ENCODE results near the gene RFPL3.

DNA sequence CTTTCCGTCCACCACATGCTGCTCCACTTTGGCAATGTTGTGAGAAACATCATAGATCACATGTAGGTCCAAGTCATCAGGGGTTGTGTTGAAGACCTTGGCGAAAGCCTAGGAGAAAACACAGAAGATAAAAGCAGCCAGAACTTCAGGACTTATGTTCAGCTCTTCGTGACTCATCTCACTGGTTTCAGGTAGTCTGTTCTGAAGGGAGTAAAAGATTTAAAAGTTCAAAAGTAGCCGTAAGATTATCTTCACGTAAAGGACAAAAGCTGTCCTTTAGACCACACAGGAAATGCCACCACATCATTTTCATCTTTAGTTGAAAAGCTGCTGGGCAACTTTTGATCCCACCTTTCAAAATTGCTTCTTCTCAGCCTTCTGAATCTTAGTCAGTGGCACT lies 37.4 kb downstream of the RFPL3 start:
- no peak for TF ChIP-seq FOS (IDR thresholded peaks at IDR 0.05; ENCODE audit: borderline replicate concordance, insufficient read depth, low read length)
- TF ChIP-seq, protein P1, sequence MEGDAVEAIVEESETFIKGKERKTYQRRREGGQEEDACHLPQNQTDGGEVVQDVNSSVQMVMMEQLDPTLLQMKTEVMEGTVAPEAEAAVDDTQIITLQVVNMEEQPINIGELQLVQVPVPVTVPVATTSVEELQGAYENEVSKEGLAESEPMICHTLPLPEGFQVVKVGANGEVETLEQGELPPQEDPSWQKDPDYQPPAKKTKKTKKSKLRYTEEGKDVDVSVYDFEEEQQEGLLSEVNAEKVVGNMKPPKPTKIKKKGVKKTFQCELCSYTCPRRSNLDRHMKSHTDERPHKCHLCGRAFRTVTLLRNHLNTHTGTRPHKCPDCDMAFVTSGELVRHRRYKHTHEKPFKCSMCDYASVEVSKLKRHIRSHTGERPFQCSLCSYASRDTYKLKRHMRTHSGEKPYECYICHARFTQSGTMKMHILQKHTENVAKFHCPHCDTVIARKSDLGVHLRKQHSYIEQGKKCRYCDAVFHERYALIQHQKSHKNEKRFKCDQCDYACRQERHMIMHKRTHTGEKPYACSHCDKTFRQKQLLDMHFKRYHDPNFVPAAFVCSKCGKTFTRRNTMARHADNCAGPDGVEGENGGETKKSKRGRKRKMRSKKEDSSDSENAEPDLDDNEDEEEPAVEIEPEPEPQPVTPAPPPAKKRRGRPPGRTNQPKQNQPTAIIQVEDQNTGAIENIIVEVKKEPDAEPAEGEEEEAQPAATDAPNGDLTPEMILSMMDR (IDR thresholded peaks at IDR 0.05; ENCODE audit: extremely low read depth in 1 of 2, insufficient read depth in 1 of 2, low read depth in 1 of 2, low read length in 2 of 2), result no peak
- no peak for TF ChIP-seq POLR2A (IDR thresholded peaks at IDR 0.05; ENCODE audit: low read depth, low read length)
- TF ChIP-seq POLR2AphosphoS5 (IDR thresholded peaks at IDR 0.05; ENCODE audit: insufficient read depth, low read depth, low read length), result no peak
- TF ChIP-seq, protein P2, sequence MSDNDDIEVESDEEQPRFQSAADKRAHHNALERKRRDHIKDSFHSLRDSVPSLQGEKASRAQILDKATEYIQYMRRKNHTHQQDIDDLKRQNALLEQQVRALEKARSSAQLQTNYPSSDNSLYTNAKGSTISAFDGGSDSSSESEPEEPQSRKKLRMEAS (IDR thresholded peaks at IDR 0.05; ENCODE audit: insufficient read depth, insufficient read length), result no peak
- no peak for TF ChIP-seq EZH2 (IDR thresholded peaks at IDR 0.05; ENCODE audit: borderline replicate concordance, low read depth, low read length, severe bottlenecking)
- no peak for TF ChIP-seq MYC (IDR thresholded peaks at IDR 0.05; ENCODE audit: low read depth, low read length)
- TF ChIP-seq JUN (IDR thresholded peaks at IDR 0.05; ENCODE audit: borderline replicate concordance, insufficient read depth, insufficient read length, low read depth), result no peak
- no peak for TF ChIP-seq GATA2 (IDR thresholded peaks at IDR 0.05; ENCODE audit: insufficient read depth, insufficient read length, low read depth, low read length)

Data from endothelial cell of umbilical vein (primary cell).